Measurements from ENCODE around the gene FCRL6.

The FCRL6 gene

GRCh38 chr1:159799446-159799985, 2.6 kb upstream of the FCRL6 start:
- DNase-seq (ENCODE audit: low spot score): no peak

GRCh38 chr1:159800177-159800930, 1.8 kb upstream of the FCRL6 start:
- no peak for DNase-seq (ENCODE audit: low spot score)

GRCh38 chr1:159803956-159804689, 2.0 kb downstream of the FCRL6 start:
- DNase-seq (ENCODE audit: low spot score): no peak

- DNase-seq (ENCODE audit: low spot score): no peak
These were observed 2.8 kb downstream of the FCRL6 start for GRCh38 chr1:159804924-159805323.

- no peak for DNase-seq (ENCODE audit: low spot score)
These were observed 13.8 kb downstream of the FCRL6 start for GRCh38 chr1:159815926-159816325.

- DNase-seq (ENCODE audit: low spot score): no peak
These were observed 15.3 kb downstream of the FCRL6 start for GRCh38 chr1:159817276-159818041.

GRCh38 chr1:159821171-159821867, 19.2 kb downstream of the FCRL6 start:
- DNase-seq (ENCODE audit: low spot score): no peak

- DNase-seq (ENCODE audit: low spot score): no peak
These were observed 21.2 kb downstream of the FCRL6 start for GRCh38 chr1:159823406-159823805.

GRCh38 chr1:159825564-159825963, 23.4 kb downstream of the FCRL6 start:
- no peak for DNase-seq (ENCODE audit: low spot score)

- no peak for DNase-seq (ENCODE audit: low spot score)
These were observed 24.4 kb downstream of the FCRL6 start, which contains the start of gene SLAMF8 for GRCh38 chr1:159826441-159827101. TSS of gene SLAMF8 (plus strand) at chr1:159826873. CDS start at chr1:159826899, 26 bp downstream.

- no peak for DNase-seq (ENCODE audit: low spot score)
These were observed 24.9 kb downstream of the FCRL6 start for GRCh38 chr1:159827102-159827490.

- no peak for DNase-seq (ENCODE audit: low spot score)
These were observed 25.4 kb downstream of the FCRL6 start for GRCh38 chr1:159827549-159827948.

GRCh38 chr1:159828176-159828575, 26.0 kb downstream of the FCRL6 start:
- DNase-seq (ENCODE audit: low spot score): no peak

GRCh38 chr1:159828581-159829272, 26.6 kb downstream of the FCRL6 start:
- no peak for DNase-seq (ENCODE audit: low spot score)

- no peak for DNase-seq (ENCODE audit: low spot score)
These were observed 27.1 kb downstream of the FCRL6 start for GRCh38 chr1:159829273-159829634.

GRCh38 chr1:159829822-159830465, 27.8 kb downstream of the FCRL6 start:
- DNase-seq (ENCODE audit: low spot score): no peak

- DNase-seq (ENCODE audit: low spot score): no peak
These were observed 28.6 kb downstream of the FCRL6 start for GRCh38 chr1:159830722-159831121.

GRCh38 chr1:159831412-159832141, 29.4 kb downstream of the FCRL6 start:
- no peak for DNase-seq (ENCODE audit: low spot score)

- no peak for DNase-seq (ENCODE audit: low spot score)
These were observed 30.1 kb downstream of the FCRL6 start for GRCh38 chr1:159832309-159832708.
